Measurements from ENCODE around the gene TARBP1.
"Not testable (repeated sequence)": the region's sequence is repeated elsewhere in the genome, so short reads cannot be mapped to it uniquely, and the experiment has no call there.

TARBP1 gene

GRCh38 chr1:234478481-234479309 is at the start of gene TARBP1:
TARBP1 (minus strand) TSS chr1:234479179; CDS start chr1:234479103, 76 bp downstream.
- peak; percentile 84 for DNase-seq (ENCODE audit: low spot score)

GRCh38 chr1:234528074-234528865 is 49.3 kb upstream of the TARBP1 start:
- no peak for DNase-seq (ENCODE audit: low spot score)

GRCh38 chr1:234527346-234527745 is 48.4 kb upstream of the TARBP1 start:
- DNase-seq (ENCODE audit: low spot score): no peak

GRCh38 chr1:234526922-234527321 is 47.9 kb upstream of the TARBP1 start:
- DNase-seq (ENCODE audit: low spot score): no peak

- DNase-seq (ENCODE audit: low spot score): no peak
Measured at GRCh38 chr1:234525099-234525799, 46.3 kb upstream of the TARBP1 start.

GRCh38 chr1:234521836-234522235 is 42.9 kb upstream of the TARBP1 start:
- DNase-seq (ENCODE audit: low spot score): no peak

GRCh38 chr1:234520908-234521817 is 42.2 kb upstream of the TARBP1 start:
- DNase-seq (ENCODE audit: low spot score): no peak

- DNase-seq (ENCODE audit: low spot score): no peak
Measured at GRCh38 chr1:234519506-234519905, 40.5 kb upstream of the TARBP1 start.

GRCh38 chr1:234518876-234519275 is 39.9 kb upstream of the TARBP1 start:
- no peak for DNase-seq (ENCODE audit: low spot score)

GRCh38 chr1:234518086-234518485 is 39.1 kb upstream of the TARBP1 start:
- DNase-seq (ENCODE audit: low spot score): not testable (repeated sequence)

- no peak for DNase-seq (ENCODE audit: low spot score)
Measured at GRCh38 chr1:234517110-234517802, 38.3 kb upstream of the TARBP1 start.

- no peak for DNase-seq (ENCODE audit: low spot score)
Measured at GRCh38 chr1:234515821-234516241, 36.9 kb upstream of the TARBP1 start.

GRCh38 chr1:234515411-234515810 is 36.4 kb upstream of the TARBP1 start:
- no peak for DNase-seq (ENCODE audit: low spot score)

- DNase-seq (ENCODE audit: low spot score): no peak
Measured at GRCh38 chr1:234512451-234512861, 33.5 kb upstream of the TARBP1 start.

GRCh38 chr1:234509457-234510328 is 30.7 kb upstream of the TARBP1 start:
- no peak for DNase-seq (ENCODE audit: low spot score)

- no peak for DNase-seq (ENCODE audit: low spot score)
Measured at GRCh38 chr1:234507626-234508387, 28.8 kb upstream of the TARBP1 start.

- no peak for DNase-seq (ENCODE audit: low spot score)
Measured at GRCh38 chr1:234507089-234507488, 28.1 kb upstream of the TARBP1 start.

GRCh38 chr1:234505769-234506102 is 26.8 kb upstream of the TARBP1 start:
- no peak for DNase-seq (ENCODE audit: low spot score)

Measured in ecto neural progenitor cell (in vitro differentiated cells).